HG03442 (cell line): ENCODE measurements around the gene TTC39B.

Experiments used
- ATAC-seq: cut with Tn5 transposase; IDR thresholded peaks from one replicate; pipeline ENCODE4 v1.9.1; 2021; ENCODE audit warnings: mild to moderate bottlenecking, moderate library complexity; ENCODE audit not compliant: unreplicated experiment

TTC39B gene

GRCh38 chr9:15231788-15232635 is 75.0 kb downstream of the TTC39B start:
- peak; percentile 65 for ATAC-seq

- no peak for ATAC-seq
Measured at GRCh38 chr9:15229409-15229808, 77.6 kb downstream of the TTC39B start.

- no peak for ATAC-seq
Measured at GRCh38 chr9:15227491-15227890, 79.5 kb downstream of the TTC39B start.

GRCh38 chr9:15225564-15226126 is 81.4 kb downstream of the TTC39B start:
- no peak for ATAC-seq

- no peak for ATAC-seq
Measured at GRCh38 chr9:15222313-15222712, 84.7 kb downstream of the TTC39B start.

GRCh38 chr9:15221746-15222145 is 85.3 kb downstream of the TTC39B start:
- no peak for ATAC-seq

- ATAC-seq = no peak
Measured at GRCh38 chr9:15220658-15221318, 86.2 kb downstream of the TTC39B start.

GRCh38 chr9:15219546-15219945 is 87.5 kb downstream of the TTC39B start:
- ATAC-seq = no peak

GRCh38 chr9:15218994-15219393 is 88.0 kb downstream of the TTC39B start:
- ATAC-seq = no peak

- ATAC-seq = no peak
Measured at GRCh38 chr9:15213249-15213648, 93.8 kb downstream of the TTC39B start.

GRCh38 chr9:15211815-15212495 is 95.1 kb downstream of the TTC39B start:
- ATAC-seq = peak; percentile 11

- ATAC-seq = peak; percentile 80
Measured at GRCh38 chr9:15211160-15211814, 95.7 kb downstream of the TTC39B start.

- ATAC-seq = no peak
Measured at GRCh38 chr9:15206903-15207696, 99.9 kb downstream of the TTC39B start.

- ATAC-seq = no peak
Measured at GRCh38 chr9:15205632-15206420, 101.2 kb downstream of the TTC39B start.

- no peak for ATAC-seq
Measured at GRCh38 chr9:15203581-15203980, 103.4 kb downstream of the TTC39B start.

GRCh38 chr9:15200111-15200510 is 106.9 kb downstream of the TTC39B start:
- ATAC-seq = no peak

GRCh38 chr9:15192856-15193255 is 114.2 kb downstream of the TTC39B start:
- ATAC-seq = no peak

GRCh38 chr9:15191378-15191777 is 115.6 kb downstream of the TTC39B start:
- peak; percentile 81 for ATAC-seq

GRCh38 chr9:15189481-15189880 is 117.5 kb downstream of the TTC39B start:
- no peak for ATAC-seq
